Endothelial cell (in vitro differentiated cells): Measurements from ENCODE around the gene PRKCA. TPM values are rescaled to one million over a fixed set of nuclear protein-coding genes. Genes with fewer than 3 reads are reported as not detected.
"Not testable (repeated sequence)": the region's sequence is repeated elsewhere in the genome, so short reads cannot be mapped to it uniquely, and the experiment has no call there.

Experiments used
- DNase-seq: peaks from one replicate; pipeline ENCODE4 v3.0.0; 2021; ENCODE audit warnings: low spot score
- H3K27ac Mint-ChIP-seq: one replicate; pipeline ENCODE4 v1.8.0; 2021; ENCODE audit warnings: mixed read lengths, inconsistent platforms; ENCODE audit not compliant: unreplicated experiment
- H3K27me3 Mint-ChIP-seq: one replicate; pipeline ENCODE4 v1.8.0; 2021; ENCODE audit warnings: mild to moderate bottlenecking, moderate library complexity, mixed read lengths, inconsistent platforms; ENCODE audit not compliant: unreplicated experiment
- H3K36me3 Mint-ChIP-seq: one replicate; pipeline ENCODE4 v1.8.0; 2021; ENCODE audit warnings: mild to moderate bottlenecking, low read depth, mixed read lengths, inconsistent platforms; ENCODE audit not compliant: unreplicated experiment
- H3K4me1 Mint-ChIP-seq: one replicate; pipeline ENCODE4 v1.8.0; 2021; ENCODE audit warnings: mild to moderate bottlenecking, mixed read lengths, inconsistent platforms; ENCODE audit not compliant: unreplicated experiment
- H3K4me3 Mint-ChIP-seq: one replicate; pipeline ENCODE4 v1.8.0; 2021; ENCODE audit warnings: mild to moderate bottlenecking, mixed read lengths, inconsistent platforms; ENCODE audit not compliant: unreplicated experiment
- H3K9me3 Mint-ChIP-seq: one replicate; pipeline ENCODE4 v1.8.0; 2021; ENCODE audit warnings: mixed read lengths, inconsistent platforms; ENCODE audit not compliant: unreplicated experiment
- total RNA-seq: library from RNA; stranded (reverse); fragmentation: NEBNext Ultra II Directional; extraction: Animal tissue kit (Norgen Biotek cat#: 25700); gene quantifications from one replicate; pipeline ENCODE4 v1.2.1, GENCODE V29; 2021; ENCODE audit not compliant: unreplicated experiment
- TF ChIP-seq, protein P1 (sequence below): fragments of 200-600 bp; sonication (generic); IDR thresholded peaks from one replicate; pipeline ENCODE4 v1.5.0; 2021; ENCODE audit warnings: antibody characterized with exemption; ENCODE audit not compliant: unreplicated experiment

PRKCA gene
- total RNA-seq, 1 donor from 2014 or later, result 2.1 TPM

DNA sequence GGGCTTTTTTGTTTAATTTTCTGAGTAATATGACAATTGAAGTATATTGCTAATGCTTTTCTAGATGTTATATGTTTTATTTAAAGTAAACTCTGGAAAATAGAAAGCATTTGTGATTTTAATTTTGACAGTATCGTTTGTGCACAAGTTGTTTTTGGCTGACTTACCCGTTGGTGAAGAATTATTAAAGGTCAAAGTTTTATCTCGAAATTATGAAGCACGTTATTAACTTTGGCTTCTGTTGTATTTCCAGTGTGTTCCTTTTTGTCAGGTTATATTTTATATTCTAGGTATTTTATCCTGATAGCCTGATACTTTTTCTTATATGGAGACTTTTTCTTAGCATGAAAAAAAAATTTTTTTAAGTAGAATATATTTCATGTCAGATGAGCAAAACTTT, 16.8 kb downstream of the PRKCA start:
- Mint-ChIP-seq H3K27me3 (no peaks in the 10 kb centered on the region), H3K27ac (no peak overlapping the region), H3K36me3 (no peaks in the 10 kb centered on the region), H3K4me1 (no peaks in the 10 kb centered on the region), H3K4me3 (no peak overlapping the region), H3K9me3 (no peaks in the 10 kb centered on the region)
- DNase-seq, result no peak
- TF ChIP-seq, protein P1, sequence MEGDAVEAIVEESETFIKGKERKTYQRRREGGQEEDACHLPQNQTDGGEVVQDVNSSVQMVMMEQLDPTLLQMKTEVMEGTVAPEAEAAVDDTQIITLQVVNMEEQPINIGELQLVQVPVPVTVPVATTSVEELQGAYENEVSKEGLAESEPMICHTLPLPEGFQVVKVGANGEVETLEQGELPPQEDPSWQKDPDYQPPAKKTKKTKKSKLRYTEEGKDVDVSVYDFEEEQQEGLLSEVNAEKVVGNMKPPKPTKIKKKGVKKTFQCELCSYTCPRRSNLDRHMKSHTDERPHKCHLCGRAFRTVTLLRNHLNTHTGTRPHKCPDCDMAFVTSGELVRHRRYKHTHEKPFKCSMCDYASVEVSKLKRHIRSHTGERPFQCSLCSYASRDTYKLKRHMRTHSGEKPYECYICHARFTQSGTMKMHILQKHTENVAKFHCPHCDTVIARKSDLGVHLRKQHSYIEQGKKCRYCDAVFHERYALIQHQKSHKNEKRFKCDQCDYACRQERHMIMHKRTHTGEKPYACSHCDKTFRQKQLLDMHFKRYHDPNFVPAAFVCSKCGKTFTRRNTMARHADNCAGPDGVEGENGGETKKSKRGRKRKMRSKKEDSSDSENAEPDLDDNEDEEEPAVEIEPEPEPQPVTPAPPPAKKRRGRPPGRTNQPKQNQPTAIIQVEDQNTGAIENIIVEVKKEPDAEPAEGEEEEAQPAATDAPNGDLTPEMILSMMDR, result no peak

DNA sequence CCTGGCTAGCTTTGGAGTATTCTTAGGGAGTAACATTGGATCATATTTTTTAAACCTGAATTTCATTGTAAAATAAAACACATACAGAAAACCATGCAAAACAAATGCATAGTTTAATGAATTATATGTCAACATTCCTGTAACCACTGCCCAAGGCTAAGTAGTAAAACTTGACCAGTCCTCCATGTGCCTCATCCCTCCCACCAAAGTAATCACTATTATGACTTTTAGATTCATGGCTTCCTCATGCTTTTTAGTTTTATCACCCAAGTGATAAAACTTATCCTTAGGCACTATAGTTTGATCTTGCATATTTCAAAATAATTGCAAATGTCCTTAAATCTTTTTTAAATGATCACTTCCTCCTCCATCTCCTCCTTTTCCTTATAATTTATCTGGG, 20.4 kb downstream of the PRKCA start:
- Mint-ChIP-seq H3K27ac (no peak overlapping the region), H3K4me1 (no peaks in the 10 kb centered on the region)
- TF ChIP-seq, protein P1, result no peak

DNA sequence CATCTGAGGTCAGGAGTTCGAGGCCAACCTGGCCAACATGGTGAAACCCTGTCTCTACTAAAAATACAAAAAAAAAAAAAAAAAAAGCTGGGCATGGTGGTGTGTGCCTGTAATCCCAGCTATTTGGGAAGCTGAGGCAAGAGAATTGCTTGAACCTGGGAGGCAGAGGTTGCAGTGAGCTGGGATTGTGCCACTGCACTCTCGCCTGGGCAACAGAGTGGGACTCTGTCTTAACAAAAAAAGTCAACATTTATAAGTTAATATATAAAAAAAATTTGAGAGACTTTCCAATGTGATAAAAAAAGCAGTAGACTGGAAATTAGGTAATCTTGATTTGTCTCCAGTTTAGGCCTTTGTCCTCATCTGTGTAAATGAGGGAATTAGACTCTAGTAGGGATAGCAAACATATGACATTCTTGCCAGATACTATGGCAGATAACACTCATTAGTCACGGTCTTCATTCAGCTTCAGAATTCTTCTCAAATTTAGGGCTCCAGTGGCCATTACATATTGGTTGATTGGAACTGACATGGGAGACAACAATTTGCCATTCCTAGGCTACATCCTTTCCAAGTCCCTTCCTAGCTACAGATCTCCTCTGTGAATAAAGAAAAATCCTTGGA, 22.1 kb downstream of the PRKCA start:
- H3K9me3 Mint-ChIP-seq, H3K36me3 Mint-ChIP-seq, H3K4me1 Mint-ChIP-seq, H3K27ac Mint-ChIP-seq, H3K4me3 Mint-ChIP-seq, DNase-seq, H3K27me3 Mint-ChIP-seq: not testable (repeated sequence)

More for the DNA sequence above, 20.4 kb downstream of the PRKCA start:
- no peaks in the 10 kb centered on the region for H3K36me3 Mint-ChIP-seq
- no peaks in the 10 kb centered on the region for H3K9me3 Mint-ChIP-seq
- no peak overlapping the region for H3K4me3 Mint-ChIP-seq
- DNase-seq, result no peak
- no peaks in the 10 kb centered on the region for H3K27me3 Mint-ChIP-seq

DNA sequence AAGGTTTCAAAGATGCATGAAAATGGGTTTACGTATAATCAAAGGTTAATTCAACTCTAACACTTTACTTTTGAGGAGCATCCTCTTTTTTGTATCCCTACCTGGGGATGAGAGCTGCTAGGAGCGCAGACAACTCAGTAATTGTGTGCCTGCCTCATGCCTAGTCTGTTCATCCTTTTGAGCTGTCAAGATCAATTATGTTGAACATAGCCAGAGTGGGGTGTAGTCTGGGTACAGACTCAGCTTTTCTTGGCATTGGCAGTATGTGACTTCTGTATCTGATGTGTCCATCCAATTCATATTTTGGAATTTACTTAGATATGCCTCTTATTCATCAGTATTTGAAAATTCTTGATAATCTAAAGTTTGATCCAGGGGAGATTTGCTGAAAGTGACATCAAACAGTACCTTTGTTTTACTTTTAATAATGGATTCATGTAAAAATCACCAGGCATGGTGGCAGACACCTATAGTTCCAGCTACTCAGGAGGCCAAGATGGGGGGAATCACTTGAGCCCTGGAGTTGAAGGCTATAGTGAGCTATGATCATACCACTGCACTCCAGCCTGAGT, 24.1 kb downstream of the PRKCA start:
- H3K4me3 Mint-ChIP-seq, result no peak overlapping the region
- H3K36me3 Mint-ChIP-seq, result no peaks in the 10 kb centered on the region
- TF ChIP-seq, protein P1, result no peak

DNA sequence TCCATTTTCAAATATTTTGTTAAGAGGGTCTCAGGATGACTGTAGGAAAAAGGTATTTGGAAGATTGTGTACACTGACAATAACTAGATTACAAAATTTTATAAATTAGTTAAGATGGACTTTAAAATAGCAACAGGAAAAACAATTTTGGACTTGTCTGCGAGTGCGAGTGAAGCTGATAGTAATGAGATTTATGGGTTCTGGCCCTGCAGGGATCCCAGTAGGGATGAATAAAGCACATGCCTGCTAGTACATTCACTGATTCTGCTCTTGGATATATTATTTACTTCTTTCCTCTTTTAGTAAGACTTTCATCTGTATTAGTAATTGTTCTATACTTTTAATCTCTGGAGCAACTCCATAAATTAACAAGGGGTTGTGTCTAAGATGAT, 28.2 kb downstream of the PRKCA start:
- Mint-ChIP-seq H3K36me3 (no peaks in the 10 kb centered on the region), H3K4me3 (no peak overlapping the region), H3K9me3 (no peaks in the 10 kb centered on the region), H3K4me1 (no peaks in the 10 kb centered on the region), H3K27me3 (no peaks in the 10 kb centered on the region), H3K27ac (no peak overlapping the region)
- TF ChIP-seq, protein P1, result no peak
- no peak for DNase-seq

More for the DNA sequence above, 24.1 kb downstream of the PRKCA start:
- H3K4me1 Mint-ChIP-seq, result no peaks in the 10 kb centered on the region
- H3K27ac Mint-ChIP-seq, result no peak overlapping the region
- DNase-seq, result no peak
- no peaks in the 10 kb centered on the region for H3K9me3 Mint-ChIP-seq
- H3K27me3 Mint-ChIP-seq, result no peaks in the 10 kb centered on the region
